GOT3 (cell line): ENCODE measurements around the gene S1PR4.
"Not testable (repeated sequence)": the region's sequence is repeated elsewhere in the genome, so short reads cannot be mapped to it uniquely, and the experiment has no call there.

Experiments used
- DNase-seq: peaks from one replicate; lab custom pipeline; 2025; ENCODE audit warnings: mixed read lengths; lab: John Stamatoyannopoulos, UW

Gene S1PR4

DNA sequence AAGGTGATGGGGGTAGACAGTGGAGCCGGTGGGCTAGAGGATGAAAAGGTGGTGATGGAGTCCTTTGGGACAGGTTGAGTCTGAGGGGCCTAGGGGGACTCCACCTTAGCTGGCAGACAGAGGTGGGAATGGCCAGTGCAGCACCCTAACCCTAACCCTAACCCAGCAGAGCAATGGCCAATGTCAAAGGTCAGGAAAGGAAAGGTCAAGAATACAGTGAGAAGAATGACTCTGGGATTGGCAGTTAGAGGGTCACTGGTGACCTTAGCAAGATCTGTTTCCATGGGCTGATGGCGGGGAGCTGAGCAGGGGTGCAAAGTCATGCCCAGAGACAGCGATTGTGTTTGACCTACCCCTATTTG is 26.2 kb upstream of the S1PR4 start:
- no peak for DNase-seq

DNA sequence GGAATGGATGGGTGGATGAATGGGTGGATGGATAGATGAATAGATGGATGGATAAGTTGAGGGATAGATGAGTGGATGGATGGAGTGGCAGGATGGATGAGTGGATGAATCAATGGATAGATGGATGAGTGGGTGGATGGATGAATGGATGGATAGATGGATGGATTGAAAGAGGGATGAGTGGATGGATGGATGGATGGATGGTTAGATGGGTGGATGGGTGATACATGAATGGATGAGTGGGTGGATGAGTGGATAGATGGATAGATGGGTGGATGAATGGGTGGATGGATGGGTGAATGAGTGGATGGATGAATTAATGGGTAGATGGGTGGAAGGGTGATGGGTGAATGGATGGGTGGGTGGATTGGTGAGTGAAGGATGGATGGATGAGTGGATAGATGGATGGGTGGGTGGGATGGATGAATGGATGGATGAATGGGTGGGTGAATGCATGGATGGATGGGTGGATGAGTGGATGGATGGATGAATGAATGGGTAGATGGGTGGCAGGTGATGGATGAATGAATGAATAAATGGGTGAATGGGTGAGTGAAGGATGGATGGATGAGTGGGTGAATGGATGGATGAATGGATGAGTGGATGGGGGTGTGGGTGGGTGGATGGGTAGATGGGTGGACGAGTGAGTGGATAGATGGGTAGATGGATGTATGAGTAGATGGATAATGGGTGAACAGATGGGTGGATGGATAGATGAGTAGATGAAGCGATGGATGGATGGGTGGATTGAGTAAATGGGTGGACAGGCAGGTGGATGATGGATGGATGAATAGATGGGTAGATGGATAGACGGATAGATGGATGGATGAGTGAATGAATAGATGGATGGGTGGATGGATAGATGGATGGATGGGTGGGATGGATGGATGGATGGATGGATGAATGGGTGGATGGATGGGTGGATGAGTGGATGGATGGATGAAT is 25.0 kb upstream of the S1PR4 start:
- no peak for DNase-seq

GRCh38 chr19:3154447-3154846 is 24.1 kb upstream of the S1PR4 start:
- not testable (repeated sequence) for DNase-seq

- peak; percentile 62 for DNase-seq
Observed at GRCh38 chr19:3154957-3155736, 23.4 kb upstream of the S1PR4 start.

DNA sequence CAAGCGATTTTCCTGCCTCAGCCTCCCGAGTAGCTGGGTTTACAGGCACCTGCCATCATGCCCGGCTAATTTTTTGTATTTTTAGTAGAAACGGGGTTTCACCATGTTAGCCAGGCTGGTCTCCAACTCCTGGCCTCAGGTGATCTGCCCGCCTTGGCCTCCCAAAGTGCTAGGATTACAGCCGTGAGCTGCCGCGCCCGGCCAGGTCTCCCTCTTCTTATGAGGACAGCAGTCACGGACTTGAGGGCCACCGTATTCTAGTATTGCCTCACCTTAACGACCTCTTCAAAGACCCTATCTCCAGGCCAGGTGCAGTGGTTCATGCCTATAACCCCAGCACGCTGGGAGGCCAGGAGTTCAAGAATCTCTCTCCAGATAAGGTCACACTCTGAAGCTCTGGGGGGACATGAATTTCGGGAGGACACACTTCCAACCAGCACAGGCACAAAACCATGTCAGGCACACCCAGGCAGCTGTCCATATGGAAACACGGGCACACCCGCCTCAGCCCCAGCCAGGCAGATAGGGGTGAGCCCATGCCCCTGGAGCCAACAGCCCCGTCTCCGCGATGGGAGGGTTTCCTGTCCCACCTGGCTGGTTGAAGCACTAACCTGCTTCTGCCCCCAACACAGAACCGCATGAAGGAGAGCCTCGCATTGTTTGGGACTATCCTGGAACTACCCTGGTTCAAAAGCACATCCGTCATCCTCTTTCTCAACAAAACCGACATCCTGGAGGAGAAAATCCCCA is 21.3 kb upstream of the S1PR4 start:
- DNase-seq: no peak

- no peak for DNase-seq
Observed at GRCh38 chr19:3159565-3159964, 19.0 kb upstream of the S1PR4 start.

GRCh38 chr19:3160219-3160618 is 18.4 kb upstream of the S1PR4 start:
- DNase-seq: no peak

- DNase-seq: no peak
Observed at GRCh38 chr19:3161453-3161852, 17.1 kb upstream of the S1PR4 start.

DNA sequence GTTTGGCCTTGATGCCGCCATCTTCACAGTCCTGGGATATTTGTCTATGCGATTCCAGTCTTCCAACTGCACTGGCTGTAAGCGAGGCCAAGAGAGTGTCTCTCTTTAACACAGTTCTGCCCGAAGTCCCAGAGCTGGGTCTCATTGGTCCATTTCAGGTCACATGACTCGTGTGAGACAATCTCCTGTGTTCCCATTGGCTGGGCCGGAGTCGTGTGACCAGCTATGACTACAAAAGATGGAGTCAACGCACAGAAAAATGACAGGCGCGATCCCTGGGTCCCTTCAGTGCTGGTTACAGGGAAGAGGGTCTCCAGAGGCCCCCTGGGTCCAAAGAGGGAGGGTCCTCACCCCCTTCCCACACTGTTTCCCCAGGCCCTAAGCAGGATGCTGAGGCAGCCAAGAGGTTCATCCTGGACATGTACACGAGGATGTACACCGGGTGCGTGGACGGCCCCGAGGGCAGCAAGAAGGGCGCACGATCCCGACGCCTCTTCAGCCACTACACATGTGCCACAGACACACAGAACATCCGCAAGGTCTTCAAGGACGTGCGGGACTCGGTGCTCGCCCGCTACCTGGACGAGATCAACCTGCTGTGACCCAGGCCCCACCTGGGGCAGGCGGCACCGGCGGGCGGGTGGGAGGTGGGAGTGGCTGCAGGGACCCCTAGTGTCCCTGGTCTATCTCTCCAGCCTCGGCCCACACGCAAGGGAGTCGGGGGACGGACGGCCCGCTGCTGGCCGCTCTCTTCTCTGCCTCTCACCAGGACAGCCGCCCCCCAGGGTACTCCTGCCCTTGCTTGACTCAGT is 15.9 kb upstream of the S1PR4 start:
- no peak for DNase-seq

GRCh38 chr19:3163230-3163886 is 15.2 kb upstream of the S1PR4 start:
- DNase-seq: no peak

DNA sequence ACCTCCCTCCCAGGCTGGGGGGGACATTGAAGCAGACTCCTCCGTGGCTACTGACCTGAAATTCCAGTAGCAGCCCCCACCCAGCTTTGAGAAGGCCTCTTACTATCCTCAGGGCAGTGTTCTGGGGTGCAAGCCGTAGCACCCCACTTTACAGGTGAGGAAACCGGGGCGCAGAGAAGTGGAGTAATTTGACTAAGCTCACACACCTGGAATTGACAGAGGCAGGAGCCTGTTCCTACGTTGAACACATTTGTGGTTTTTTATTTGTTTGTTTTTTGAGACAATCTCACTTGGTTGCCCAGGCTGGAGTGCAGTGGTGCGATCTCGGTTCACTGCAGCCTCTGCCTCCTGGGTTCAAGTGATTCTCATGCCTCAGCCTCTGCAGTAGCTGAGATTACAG is 14.6 kb upstream of the S1PR4 start:
- DNase-seq: no peak

DNA sequence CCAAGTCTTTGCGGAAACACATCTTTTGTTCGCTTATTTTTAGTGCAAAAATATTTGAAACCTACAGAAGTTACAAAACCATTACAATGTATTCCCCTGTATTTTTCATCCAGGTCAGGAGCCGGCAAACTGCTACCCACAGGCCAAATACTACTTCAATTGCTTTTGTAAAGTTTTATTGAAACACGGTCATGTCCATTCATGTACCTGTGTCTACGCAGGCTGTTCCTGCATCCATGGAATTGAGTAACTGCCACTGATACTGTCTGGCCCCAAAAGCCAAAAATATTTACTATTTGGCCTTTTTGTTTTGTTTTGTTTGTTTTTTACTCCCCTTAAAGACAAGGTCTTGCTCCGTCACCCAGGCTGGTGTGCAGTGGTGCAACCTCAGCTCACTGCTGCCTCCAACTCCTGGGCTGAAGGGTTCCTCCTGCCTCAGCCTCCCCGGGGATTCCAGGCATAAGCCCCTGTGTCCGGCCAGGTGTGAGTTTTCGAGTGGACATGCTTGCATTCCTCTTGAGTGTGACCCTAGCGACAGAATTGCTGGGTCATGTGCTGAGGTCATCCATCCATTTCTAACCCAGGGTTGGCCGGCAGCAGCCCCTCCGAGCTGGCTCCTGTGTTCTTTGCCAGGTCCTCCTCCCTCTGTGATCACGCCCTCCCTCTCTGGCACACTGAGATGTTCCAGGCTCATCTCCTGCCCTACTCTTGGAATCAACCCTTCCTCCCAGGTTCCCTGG is 10.9 kb upstream of the S1PR4 start:
- DNase-seq: no peak

- no peak for DNase-seq
Observed at GRCh38 chr19:3171894-3172672, 6.5 kb upstream of the S1PR4 start.

DNA sequence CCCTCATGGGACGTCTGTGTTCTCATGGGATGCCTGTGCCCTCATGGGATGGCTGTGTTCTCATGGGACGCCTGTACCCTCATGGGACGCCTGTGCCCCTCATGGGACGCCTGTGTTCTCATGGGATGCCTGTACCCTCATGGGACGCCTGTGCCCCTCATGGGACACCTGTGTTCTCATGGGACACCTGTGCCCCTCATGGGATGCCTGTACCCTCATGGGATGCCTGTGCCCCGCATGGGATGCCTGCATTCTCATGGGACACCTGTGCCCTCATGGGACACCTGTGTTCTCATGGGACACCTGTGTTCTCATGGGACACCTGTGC is 5.9 kb upstream of the S1PR4 start:
- DNase-seq: not testable (repeated sequence)

- DNase-seq: no peak
Observed at GRCh38 chr19:3175781-3176714, 2.5 kb upstream of the S1PR4 start.

DNA sequence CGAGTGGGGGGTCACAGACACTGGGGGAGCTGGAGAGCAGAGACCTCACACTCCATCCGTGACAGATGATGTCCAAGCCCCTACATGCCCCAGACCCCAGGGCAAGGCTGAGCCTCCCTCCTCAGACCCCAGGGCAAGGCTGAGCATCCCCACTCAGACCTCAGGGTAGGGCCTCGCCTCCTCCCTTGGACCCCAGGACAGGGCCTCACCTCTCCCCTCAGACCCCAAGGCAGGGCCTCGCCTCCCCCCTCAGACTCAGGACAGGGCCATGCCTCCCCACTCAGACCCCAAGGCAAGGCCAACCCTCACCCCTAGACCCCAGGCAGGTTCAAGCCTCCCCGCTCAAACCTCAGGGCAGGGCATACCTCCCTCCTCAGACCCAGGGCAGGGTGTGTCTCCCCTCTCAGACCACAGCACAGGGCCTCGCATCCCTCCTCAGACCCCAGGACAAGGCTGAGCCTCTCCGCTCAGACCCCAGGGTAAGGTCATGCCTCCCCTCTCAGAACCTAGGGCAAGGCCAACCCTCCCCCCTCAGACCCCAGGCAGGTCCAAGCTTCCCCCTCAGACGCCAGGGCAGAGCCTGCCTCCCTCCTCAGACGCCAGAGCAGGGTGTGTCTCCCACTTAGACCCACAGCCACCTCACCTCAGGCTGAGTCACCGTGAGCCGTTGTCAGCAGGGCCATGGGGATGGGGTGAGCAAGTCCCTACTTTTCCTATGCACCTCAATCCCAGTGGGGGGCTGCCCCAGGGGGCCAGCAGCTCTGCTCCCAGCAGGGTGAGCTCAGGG is 1.7 kb upstream of the S1PR4 start:
- no peak for DNase-seq

- DNase-seq: no peak
Observed at GRCh38 chr19:3178973-3179738, 587 bp downstream of the S1PR4 start.
